HG02938 (cell line): ENCODE data around the gene NUDT19.
"Not testable (repeated sequence)": the region's sequence is repeated elsewhere in the genome, so short reads cannot be mapped to it uniquely, and the experiment has no call there.

Source experiments
- ATAC-seq: cut with Tn5 transposase; IDR thresholded peaks from one replicate; pipeline ENCODE4 v1.9.1; 2021; ENCODE audit warnings: mild to moderate bottlenecking, moderate library complexity; ENCODE audit not compliant: unreplicated experiment

NUDT19 gene

GRCh38 chr19:32704006-32704405, 12.4 kb downstream of the NUDT19 start:
- not testable (repeated sequence) for ATAC-seq

GRCh38 chr19:32708457-32708856, 16.8 kb downstream of the NUDT19 start:
- no peak for ATAC-seq

GRCh38 chr19:32709032-32709431, 17.4 kb downstream of the NUDT19 start:
- no peak for ATAC-seq

GRCh38 chr19:32711747-32712146, 20.1 kb downstream of the NUDT19 start:
- no peak for ATAC-seq

GRCh38 chr19:32716203-32716602, 24.6 kb downstream of the NUDT19 start:
- ATAC-seq, result not testable (repeated sequence)

- no peak for ATAC-seq
Observed at GRCh38 chr19:32717496-32717895, 25.9 kb downstream of the NUDT19 start.

GRCh38 chr19:32718286-32718685, 26.7 kb downstream of the NUDT19 start:
- no peak for ATAC-seq

GRCh38 chr19:32719611-32720059, 28.0 kb downstream of the NUDT19 start, which contains the start of gene TDRD12:
Gene TDRD12, plus strand, starts transcription at chr19:32719767. Its CDS starts 306 bp downstream, at chr19:32720073.
- ATAC-seq, result no peak

GRCh38 chr19:32720216-32720935, 28.8 kb downstream of the NUDT19 start:
- no peak for ATAC-seq

GRCh38 chr19:32720936-32721250, 29.3 kb downstream of the NUDT19 start:
- ATAC-seq, result no peak

- ATAC-seq, result no peak
Observed at GRCh38 chr19:32735936-32736335, 44.3 kb downstream of the NUDT19 start.

- no peak for ATAC-seq
Observed at GRCh38 chr19:32743021-32743420, 51.4 kb downstream of the NUDT19 start.

GRCh38 chr19:32743447-32743846, 51.8 kb downstream of the NUDT19 start:
- ATAC-seq, result no peak

- no peak for ATAC-seq
Observed at GRCh38 chr19:32744555-32745325, 53.1 kb downstream of the NUDT19 start.

GRCh38 chr19:32745594-32746251, 54.1 kb downstream of the NUDT19 start:
- ATAC-seq, result not testable (repeated sequence)

- ATAC-seq, result peak; percentile 51
Observed at GRCh38 chr19:32746631-32747196, 55.1 kb downstream of the NUDT19 start.

GRCh38 chr19:32748497-32748896, 56.9 kb downstream of the NUDT19 start:
- no peak for ATAC-seq

- ATAC-seq, result no peak
Observed at GRCh38 chr19:32748948-32749347, 57.3 kb downstream of the NUDT19 start.

- no peak for ATAC-seq
Observed at GRCh38 chr19:32749361-32749760, 57.7 kb downstream of the NUDT19 start.

GRCh38 chr19:32750441-32751055, 58.9 kb downstream of the NUDT19 start:
- no peak for ATAC-seq

GRCh38 chr19:32751066-32751465, 59.4 kb downstream of the NUDT19 start:
- no peak for ATAC-seq
